NCI-H2196 (cell line): Measurements from ENCODE around the gene LRRC72.
"Not testable (repeated sequence)": the region's sequence is repeated elsewhere in the genome, so short reads cannot be mapped to it uniquely, and the experiment has no call there.

Experiments used
- DNase-seq: peaks from one replicate; lab custom pipeline; 2025; ENCODE audit not compliant: unreplicated experiment; lab: John Stamatoyannopoulos, UW

Gene LRRC72

DNA sequence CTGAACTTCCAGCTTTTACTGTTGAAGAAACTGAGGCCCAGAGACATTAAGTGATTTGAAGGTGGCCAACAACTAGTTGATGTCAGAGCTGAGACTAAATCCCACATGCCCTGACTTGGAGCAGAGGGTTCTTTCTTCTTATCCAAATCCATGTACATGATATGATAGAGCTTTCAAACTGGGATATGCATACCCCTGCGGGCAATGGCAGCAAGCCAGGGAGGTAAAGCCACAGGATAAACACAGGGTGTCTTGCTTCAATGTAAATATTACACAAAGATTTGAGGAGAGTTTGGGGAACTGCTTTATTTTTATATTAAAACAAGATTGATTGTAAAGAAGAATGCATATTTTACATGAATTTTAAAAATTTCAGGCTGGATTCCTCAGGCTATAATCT is 2.3 kb upstream of the LRRC72 start:
- no peak for DNase-seq

DNA sequence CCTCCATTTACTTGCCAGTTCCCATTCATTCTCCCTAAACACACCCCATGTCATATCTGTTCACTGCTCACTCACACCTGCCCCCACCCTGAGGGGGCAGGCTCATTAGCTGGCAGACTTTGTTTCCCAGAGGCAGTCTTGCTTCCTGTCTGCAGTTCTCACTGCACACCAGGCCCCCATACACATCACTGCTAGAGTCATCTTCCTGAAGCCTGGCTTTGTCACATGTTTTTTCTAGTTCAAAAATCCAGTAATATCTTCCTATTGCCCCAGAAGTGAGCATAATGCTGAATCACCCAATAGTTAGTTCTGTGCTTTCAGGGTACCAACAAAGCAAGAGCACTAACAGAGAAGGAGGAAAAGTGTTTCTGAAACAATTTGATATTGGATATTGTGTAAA is 1.9 kb downstream of the LRRC72 start:
- no peak for DNase-seq

DNA sequence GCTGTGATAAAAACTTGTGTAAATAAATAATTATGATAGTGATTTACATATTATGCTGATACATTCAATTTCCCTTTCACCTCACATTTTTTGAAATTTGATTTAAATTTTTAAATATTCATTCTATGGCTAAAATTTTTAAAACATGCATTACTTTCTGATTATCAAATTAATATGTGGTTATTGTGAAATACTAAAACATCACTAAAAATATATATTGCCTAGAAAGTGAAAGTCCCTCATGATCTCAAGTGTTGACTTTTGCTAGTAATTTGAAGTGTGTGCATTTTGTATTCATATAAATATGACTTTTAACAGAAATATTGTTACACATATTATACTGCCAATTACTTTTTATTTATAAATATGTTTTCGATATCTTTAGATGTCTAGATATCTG is 3.1 kb downstream of the LRRC72 start:
- DNase-seq: no peak

DNA sequence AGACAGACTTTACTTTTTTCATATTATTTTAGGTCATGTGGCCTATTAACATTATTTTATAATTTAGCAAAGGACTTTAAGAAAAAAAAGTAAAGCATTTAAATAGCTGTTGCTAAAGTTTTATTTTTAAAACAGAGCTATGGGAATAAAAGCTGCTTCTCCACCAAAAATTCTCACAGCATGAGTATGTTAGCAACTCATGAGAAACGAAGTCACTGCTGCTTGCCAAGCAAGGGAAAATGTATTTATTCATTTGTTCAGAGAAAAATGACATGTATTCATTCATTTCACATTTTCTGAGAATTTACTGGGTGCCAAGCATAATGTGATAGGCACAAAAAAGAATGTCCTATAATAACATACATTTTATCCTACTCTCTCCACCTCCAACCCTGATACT is 5.1 kb downstream of the LRRC72 start:
- no peak for DNase-seq

DNA sequence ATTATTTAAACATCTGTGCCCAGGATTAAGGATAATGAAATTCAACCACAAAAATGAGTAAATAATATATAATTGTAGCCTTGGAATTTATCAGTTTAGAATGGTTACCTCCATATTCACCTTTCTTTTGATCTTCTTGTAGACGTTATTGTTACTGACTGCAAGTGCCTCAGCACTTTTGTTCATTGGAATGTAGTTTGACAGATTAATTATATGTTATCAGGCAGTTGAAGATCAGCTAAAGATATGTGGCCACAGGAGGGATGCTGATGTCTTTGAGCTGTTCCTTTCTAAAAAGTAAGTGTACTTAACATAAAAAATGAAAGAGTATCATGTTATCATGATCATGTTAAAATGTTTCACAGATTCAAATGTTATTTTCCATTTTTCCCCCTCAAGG is 5.6 kb downstream of the LRRC72 start:
- DNase-seq: no peak

DNA sequence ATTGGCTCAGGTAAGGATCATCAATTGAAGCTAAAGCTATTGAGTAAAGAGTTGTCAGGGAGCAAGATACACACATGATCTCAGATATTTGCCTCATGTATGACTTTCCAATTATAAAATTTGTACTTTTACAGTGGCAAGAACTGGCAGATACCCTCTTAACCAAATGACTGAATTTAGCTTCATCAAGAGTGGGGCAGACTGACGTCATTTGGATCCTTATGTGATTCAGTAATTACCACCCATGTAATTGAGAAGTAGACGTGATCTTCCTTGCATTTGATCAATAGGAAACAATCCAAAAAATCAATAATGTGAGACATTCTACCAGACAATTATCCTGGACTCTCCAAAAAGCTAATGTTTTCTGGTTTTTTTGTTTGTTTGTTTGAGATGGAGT is 8.9 kb downstream of the LRRC72 start:
- no peak for DNase-seq

DNA sequence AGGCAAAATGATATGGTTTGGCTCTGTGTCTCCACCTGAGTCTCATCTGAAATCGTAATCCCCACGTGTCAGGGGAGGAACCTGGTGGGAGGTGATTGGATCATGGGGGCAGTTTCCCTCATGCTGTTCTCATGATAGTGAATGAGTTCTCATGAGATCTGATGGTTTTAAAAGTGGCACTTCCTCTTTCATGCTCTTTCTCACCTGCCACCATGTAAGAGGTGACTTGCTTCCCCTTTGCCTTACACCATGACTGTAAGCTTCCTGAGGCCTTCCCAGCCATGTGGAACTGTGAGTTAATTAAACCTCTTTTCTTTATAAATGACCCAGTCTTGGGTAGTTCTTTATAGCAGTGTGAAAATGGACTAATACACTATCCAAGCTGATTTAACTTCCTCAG is 13.9 kb downstream of the LRRC72 start:
- not testable (repeated sequence) for DNase-seq

DNA sequence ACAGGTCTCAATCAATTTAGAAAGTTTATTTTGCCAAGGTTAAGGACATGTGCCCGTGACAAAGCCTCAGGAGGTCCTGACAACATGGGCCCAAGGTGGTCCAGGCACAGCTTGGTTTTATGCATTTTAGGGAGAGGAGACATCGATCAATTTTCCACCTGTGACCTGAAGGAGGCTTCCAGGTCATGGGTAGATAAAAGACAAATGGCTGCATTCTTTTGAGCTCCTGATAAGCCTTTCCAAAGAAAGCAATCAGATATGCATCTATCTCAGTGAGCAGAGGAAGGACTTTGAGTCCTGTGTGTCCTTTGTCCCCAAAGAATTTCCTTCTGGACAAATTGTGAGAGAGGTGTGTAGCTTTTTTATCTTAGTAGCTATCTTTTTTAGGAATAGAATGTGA is 15.8 kb downstream of the LRRC72 start:
- no peak for DNase-seq

DNA sequence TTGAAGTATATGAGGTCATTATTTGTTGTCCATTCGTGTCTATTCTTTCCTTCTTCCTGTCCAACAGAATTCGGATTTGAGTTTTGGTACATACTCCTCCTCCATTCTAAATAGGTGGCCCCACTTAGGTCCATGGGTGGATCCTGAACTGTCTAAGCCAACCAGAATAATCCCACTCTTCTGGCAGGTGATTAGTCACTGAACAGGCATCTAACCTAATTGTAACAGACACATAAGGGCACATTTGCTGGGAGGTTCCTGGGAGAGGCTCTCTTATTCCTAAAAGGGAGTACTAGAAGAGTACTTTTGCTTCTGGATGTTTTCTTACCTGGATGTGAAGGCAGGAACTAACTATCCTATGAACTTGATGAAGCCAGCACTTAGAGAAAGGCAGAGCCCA is 16.8 kb downstream of the LRRC72 start:
- no peak for DNase-seq

DNA sequence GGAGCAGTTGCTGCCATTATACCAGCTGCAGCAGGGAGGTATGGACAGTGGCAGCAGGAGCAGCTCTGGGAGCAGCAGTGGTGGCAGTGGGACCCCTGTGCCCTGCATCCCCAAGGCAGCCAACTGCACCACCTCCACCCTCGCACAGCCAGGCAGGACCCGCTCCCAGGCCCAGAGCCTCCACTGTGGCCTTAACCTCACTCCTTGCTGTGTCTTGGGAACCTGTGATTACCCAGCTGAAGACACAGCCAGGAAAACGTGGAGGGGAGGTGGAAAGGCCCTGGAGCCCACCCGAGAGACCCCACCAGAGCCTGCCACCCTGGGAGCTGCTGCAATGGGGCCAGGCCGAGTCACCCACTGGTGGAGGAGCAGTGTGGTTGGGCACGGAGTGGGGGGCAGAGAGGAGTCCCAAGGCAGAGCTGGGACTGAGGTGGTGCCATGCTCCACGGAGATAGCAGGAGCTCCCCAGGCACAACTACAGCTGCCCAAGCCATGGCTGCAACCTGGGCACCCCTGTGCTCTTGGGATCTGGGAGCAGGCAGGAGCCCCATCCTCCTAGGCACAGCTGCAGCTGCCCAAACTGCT is 20.4 kb downstream of the LRRC72 start:
- DNase-seq: no peak

DNA sequence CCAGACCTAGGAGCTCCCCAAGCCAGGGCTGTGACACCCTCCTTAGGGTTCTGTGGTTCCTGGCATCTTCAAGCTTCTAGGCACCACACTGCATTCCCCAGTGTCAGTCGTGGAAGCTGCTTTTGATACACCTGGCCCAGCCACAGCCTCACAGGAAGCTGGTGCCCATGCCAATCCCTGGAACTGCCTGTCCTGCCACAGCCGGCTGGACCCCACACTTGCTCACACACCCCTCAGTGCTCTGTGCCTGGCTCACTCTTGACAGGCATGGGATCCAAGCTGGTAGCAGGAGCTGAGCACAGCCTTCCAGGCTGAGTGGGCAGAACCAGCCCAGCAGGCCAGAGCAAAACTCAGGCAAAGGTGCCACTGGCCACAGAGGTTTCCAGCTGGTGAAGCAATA is 21.8 kb downstream of the LRRC72 start:
- DNase-seq: no peak

DNA sequence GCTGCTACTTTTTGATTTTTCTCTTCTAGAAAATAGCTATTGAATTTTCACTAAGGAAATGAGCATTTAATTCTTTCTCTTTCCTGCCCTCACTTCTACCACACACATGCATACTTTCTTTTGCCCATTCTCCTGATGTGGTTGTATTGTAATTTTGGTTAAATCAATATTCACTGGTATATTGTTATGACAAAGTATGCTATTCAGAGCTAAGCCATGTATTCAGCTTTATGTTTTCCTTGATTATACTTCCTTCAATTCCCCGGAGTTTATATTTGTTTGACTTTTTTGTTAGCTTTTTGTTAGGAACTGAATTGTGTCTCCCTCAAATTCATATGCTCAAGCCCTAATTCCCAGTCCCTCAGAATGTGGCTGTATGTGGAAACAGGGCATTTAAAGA is 24.0 kb downstream of the LRRC72 start:
- no peak for DNase-seq

DNA sequence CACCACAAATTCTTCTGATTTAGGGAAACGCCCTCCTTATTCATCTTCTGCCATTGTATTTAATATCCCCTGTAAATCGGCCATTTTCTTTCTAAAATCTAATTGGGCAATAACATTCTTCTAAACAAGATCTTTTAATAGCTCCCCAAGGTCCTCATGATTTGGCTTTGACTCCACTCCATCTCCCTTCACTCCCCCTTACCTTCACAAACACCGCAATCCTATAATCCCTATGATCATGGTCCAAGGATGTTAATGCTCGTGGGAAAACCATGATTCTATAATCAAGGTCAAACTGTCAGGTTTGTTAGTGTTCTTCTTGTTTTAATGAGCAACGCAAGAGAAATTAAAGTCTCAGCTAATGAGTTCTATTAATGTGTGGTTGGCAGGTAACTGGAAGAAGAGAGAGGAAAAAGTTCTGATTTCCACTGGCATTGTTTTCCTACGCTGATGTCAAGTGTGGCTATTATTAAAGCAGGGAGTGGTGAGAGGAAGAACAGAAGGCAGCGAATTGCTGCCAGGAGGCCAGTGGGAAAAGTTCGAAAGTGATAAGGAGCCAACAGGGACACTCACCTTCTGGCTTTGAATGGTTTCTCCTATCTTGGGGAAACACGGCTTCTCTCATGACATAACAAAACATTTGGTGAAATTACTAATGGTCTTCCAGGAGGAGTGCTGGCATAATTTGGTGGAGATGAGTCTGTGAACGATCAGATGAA is 28.1 kb downstream of the LRRC72 start:
- no peak for DNase-seq

DNA sequence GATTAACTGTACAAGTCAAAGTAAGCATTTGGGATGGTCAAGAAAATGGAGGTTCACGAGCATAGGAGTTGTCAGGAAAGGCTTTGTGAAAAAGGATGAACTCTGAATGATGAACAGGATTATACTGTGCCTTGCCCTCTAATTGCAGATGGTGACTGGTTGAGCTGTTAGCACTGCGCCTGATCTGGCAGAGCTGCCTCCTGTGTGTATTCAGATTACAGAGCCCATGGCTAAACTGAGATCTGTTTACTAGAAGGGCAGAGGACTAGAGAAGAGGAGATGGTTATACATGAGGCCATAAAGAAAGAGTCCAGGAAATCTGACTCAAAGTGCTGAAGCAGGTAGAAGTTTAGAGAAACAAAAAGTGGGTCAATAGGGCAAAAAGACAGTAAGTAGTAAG is 29.7 kb downstream of the LRRC72 start:
- DNase-seq: no peak

DNA sequence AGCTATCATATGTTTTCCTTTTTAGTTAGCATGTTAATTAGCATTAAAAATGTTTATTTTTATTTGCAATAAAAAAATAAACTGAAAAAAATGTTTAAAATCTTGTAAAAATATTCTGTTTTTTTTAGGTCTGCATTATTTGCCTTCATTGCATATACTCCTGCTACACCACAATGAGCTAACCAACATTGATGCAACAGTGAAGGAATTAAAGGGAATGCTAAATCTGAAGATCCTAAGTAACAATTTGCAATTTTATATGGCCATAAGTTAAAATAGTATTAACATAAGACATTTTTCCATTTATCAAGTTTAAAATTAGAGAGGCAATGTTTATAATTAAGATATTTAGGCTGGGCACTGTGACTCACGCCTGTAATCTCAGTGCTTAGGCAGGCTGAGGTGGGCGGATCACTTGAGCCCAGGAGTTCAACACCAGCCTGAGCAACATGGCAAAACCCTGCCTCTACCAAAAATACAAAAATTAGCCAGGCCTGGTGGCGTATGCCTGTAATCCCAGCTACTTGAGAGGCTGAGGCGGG is 32.2 kb downstream of the LRRC72 start:
- DNase-seq: no peak

DNA sequence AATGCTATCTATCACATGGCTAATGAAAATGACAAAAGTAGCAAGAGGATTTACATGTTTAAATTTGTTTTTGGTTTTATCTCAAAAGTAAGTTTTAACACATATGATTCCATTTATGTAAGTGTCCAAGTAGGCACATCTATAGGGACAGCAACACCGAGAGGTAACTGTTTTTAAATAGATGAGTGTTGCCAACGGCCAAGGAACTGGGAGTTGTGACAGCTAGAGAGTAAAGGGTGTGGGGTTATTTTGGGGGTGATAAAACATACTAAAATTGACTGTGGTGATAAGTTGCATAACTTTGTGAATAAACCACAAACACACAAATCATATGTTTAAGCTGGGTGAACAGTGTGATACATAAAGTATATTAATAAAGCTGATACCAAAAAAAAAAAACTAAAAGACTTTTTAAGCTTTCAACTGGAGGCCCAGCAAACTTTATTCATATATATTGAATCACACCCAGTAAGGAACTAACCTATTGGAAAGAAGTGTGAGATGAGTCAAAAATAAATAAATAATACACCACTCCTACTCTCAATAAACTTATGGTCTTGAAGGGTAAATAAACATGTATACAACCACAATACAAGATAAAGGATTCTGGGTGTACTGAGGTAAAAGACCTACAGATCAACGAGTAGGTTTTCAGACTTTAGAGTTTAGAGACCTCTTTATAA is 33.0 kb downstream of the LRRC72 start:
- DNase-seq: no peak

DNA sequence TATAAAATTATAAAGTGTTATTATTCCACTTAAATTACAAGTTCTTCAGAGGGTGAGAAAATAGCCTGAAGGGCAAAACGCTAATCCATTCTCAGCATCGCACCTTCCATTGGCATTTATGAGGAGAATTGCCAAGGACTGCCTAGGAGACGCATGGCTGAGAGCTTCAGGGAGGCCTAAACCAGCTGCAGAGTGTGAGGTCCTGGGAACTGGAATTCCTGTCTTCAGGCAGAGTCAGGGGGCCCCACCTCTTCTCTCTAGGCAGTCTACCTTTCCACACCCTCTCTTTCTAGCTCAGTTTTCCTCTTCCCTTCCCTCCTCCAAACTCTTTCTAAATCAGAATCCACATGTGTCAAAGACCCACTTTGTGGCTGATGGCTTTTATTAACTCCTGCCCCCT is 35.3 kb downstream of the LRRC72 start:
- no peak for DNase-seq

DNA sequence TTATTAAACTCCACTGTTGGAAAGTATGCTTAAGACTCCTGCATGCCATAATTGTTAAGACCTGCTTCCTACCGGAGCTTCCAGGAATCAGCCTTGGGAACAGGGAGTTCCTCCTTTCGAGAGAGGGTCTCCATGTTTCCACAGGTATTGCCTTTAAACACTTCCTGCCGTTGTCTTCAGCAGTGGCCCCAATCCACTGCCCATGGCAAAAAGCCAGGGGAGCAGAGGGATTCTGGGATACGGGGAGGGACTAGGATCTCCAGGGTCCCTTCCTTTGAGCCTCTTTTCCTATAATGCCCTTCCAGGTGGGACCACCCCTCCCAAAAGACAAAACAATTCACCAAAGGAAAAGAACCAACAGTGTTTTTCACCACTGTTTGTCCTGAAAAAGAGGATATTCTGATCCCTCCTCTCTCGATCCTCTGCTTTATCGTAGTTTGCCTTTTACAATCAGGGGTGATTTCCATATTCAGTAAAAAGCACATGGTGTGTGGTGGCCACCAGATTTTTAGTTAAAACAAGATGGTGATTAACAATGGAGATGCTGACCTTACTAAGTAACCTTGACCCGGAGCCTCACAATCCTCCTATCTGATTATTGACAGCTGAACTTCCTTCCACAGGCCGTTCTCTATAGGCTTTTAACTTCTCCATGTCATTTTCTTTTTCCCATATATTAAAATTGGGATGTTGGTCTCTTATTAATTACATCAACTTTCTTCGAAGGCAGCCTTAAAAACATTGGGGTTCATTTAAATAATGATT is 36.0 kb downstream of the LRRC72 start:
- no peak for DNase-seq

DNA sequence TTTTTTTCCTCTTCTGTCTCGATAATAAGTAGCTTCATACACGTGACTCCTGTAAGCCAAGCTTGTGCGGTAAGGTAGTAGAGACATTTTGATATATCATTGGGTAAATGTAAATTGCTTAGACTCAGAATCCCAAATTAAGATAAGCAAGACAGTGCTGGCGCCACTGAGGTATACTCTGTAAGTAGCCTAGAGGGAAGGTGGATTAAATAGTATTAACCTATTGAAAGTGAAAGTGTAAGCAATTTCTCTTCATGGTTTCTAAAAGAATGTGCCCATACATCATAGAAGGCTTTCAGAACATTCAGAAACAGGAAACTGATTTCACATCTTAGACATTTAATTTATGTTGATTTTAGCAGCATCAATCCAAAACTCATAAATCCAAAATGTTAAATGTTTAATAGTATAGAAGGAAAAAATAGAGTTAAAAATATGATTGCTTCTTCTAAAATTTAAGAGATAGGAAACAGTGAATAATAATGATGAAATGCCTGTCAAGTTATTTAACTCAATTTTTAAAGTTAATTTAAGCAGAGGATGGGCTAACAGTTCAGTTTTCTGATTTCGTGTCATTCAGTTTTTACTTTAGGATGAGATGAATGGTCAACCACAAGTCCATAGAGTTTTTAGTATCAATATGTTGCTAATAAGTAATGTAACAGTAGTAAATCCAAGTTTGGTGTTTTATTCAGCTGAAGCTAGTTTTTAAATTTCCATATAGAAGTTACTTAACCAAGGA is 36.8 kb downstream of the LRRC72 start:
- no peak for DNase-seq

DNA sequence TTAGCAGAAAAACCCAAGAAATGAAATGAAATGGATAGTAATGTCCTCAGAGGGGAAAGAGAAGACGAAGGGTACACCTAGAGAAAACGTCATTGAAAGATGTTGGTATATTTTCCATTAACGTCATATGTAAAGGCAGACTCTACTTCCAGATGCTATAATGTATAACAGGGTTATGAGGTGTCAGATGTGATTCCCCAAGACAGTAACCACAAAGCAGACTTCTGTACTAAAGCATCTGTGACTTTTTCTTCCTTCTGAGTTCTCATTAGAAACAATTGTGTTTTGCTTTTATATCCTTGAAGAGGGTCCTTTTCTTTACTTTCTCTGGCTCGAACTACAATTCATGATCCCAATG is 37.4 kb downstream of the LRRC72 start:
- no peak for DNase-seq

DNA sequence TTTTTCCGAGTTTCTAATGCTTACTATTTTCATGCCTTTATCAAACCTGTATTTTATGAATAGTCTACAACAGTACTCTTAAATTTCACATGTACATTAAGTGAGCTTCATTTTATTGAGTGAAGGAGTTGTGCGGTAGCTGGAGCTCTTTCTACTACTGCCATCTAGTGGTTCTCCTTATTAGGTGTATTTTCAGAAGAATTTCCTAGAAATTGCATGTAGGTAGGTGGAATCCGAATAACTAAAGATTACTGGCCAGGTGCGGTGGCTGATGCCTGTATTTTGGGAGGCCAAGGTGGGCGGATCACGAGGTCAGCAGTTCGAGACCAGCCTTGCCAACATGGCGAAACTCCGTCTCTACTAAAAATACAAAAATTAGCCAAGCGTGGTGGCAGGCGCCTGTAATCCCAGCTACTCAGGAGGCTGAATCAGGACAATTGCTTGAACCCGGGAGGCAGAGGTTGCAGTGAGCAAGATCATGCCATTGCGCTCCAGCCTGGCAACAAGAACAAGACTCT is 38.3 kb downstream of the LRRC72 start:
- DNase-seq: peak; percentile 59
